GM19467 (cell line): ENCODE results near the gene SLC38A4.

Experiments used
- ATAC-seq: cut with Tn5 transposase; IDR thresholded peaks from one replicate; pipeline ENCODE4 v1.9.1; 2021; ENCODE audit warnings: mild to moderate bottlenecking, moderate library complexity; ENCODE audit not compliant: unreplicated experiment

SLC38A4 gene

DNA sequence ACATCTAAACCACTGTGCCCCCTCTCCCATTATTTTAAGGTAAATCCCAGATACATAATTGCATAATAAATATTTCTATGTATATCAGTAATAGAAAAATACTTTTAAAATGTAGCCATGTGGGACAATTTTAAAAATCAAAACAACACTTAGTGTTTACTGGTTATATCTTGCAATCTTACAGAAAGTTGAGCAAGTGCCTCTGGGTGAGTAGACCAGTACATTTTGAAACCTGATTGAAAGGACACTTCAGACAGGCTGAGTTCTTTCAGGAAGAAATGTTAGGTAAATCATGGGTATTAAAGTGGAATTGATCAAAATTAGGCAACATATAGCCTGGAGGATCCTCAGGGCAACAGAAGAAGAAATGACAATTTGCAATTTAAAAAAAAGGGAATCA, 7.2 kb downstream of the SLC38A4 start:
- no peak for ATAC-seq

DNA sequence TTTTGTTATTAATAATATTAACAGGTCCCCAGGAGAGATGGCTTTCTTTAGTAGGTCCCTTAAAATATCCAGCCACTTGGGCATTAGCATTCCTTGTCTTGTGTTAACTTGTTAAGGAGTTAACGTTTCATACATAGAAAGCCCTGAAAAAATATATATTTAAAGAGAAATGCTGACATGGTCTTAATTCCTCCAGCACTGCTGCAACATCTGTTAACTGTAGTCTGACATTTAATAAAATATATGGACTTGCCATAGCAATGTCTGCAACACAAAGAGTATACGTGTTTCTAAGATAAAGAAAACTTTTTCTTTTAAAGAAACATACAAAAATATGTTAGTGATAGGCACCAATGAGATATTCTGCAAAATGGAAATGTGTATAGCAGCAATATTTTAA, 10.0 kb downstream of the SLC38A4 start:
- ATAC-seq, result no peak

GRCh38 chr12:46814143-46814542, 11.7 kb downstream of the SLC38A4 start:
- ATAC-seq, result no peak

DNA sequence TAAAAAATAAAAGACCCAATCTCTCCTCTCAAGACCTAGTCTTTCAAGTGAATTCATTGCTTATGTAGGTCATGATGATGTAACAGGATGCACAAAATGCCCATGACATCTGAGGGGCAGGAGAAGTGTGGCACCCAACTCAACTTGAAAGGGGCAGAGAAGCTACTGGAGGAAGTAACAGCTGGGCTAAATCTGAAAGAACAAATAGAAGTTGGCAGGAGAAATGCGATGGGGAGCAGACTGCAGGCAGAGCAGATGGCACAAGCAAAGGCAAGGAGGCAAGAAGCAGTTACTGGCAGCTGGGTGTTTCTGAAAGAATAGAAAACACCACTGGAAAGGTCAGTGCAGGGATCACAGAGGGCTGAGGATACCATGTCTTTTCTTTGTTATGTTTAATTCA, 14.6 kb downstream of the SLC38A4 start:
- no peak for ATAC-seq

- no peak for ATAC-seq
Observed at GRCh38 chr12:46808955-46809697, 16.7 kb downstream of the SLC38A4 start.

- no peak for ATAC-seq
Observed at GRCh38 chr12:46808317-46808716, 17.5 kb downstream of the SLC38A4 start.

DNA sequence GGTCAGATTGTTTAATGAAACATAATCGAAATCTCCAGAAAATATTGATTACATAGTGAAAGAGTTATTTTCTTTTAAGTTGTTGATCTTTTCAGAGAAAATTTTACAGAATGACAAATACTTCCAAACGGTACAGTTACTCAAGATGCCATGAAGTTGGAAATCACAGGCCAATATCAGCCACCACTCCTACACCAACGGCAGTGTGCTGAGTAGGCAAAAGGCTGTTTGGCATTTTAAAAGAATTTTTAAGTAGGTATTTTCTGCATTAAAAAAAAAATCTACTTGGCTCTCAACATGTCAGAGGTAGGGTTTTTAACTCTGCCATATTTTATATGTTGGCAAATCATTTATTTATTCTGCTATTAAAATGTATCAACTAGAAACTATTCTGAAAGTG, 21.7 kb downstream of the SLC38A4 start:
- no peak for ATAC-seq

- no peak for ATAC-seq
Observed at GRCh38 chr12:46803517-46803916, 22.3 kb downstream of the SLC38A4 start.

DNA sequence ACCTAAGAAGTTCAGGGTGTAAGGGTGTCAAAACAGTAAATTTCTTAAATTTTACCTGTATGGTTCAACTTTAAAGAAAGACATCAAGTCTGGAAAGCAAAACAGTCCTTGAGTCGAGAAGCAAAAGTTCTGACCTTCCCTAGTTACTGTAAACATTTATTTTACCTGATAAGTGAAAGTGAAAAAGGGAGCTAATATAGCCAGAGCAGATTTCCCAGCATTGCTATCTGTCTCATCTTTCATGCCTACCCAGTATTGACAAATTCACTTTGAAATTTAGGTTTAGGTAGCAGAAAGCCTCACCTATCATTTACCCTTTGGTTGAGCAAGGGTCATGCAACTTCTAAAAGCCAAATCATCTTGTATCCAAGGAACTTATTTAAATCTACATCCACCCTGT, 24.5 kb downstream of the SLC38A4 start:
- no peak for ATAC-seq

GRCh38 chr12:46800160-46800559, 25.6 kb downstream of the SLC38A4 start:
- ATAC-seq, result no peak

- ATAC-seq, result no peak
Observed at GRCh38 chr12:46798648-46799047, 27.1 kb downstream of the SLC38A4 start.

DNA sequence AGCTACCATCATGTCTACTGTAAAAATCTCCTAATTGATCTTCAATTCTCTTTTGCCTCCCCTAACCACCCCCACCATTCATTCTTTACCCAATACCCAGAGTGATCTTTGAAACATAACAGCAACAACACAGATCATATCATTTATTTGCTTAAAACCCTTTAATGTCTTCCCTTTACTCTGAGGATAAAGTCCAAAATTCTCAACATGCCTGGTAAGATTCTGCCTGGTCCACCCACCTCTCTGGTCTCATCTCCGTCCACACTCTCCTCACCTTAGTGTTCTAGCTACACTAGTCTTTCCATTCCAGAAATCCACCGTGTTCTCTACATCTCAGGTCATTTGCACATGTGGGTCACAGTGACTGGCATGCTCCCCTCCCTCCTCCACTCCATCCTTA, 27.7 kb downstream of the SLC38A4 start:
- no peak for ATAC-seq

DNA sequence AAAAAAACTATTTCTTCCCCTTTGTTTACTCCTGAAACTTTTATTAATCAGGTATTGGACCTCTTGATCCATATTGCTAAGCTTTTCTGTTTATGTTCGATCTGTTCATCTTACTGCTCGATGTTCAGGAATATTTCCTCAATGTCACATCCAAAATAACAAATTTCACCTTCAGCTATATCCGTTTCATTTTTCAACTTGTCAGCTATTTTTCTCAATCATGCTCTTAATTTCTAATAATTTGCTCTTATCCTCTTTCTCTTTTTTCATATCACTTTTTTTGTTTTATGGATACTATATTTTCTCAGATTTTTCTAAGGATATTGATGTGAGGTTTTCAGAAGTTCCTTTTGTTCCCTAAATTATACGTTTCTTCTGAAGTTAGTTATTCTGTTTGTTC, 29.8 kb downstream of the SLC38A4 start:
- no peak for ATAC-seq

DNA sequence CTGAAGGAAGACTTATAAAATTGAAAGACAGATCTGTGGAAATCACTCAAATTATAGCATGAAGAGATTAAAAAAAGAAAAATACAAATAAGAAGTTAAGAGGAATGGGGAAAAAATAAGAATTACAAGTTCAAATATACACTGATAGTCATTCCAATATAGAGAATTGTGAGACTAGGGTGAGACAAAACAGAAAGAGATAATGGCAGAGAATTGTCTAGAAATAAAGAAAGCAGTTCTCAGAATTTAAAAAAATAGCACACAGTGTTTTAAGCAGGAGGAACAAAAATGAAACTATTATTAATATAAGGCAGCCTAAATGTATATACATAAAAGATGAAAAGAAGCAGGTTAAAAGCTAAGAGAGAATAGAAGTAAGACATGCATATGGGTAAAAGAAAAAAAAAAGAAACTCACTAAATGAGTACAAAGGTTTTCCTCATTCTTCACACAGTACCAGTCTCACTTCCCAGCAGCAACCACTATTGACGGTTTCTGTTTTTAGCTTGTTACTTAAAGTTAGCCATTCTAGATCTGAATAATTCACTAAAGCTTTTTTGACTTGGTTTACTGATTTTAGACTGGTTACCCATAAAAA, 31.1 kb downstream of the SLC38A4 start:
- peak; percentile 63 for ATAC-seq

GRCh38 chr12:46792925-46793324, 32.9 kb downstream of the SLC38A4 start:
- no peak for ATAC-seq

GRCh38 chr12:46790066-46790465, 35.7 kb downstream of the SLC38A4 start:
- no peak for ATAC-seq

DNA sequence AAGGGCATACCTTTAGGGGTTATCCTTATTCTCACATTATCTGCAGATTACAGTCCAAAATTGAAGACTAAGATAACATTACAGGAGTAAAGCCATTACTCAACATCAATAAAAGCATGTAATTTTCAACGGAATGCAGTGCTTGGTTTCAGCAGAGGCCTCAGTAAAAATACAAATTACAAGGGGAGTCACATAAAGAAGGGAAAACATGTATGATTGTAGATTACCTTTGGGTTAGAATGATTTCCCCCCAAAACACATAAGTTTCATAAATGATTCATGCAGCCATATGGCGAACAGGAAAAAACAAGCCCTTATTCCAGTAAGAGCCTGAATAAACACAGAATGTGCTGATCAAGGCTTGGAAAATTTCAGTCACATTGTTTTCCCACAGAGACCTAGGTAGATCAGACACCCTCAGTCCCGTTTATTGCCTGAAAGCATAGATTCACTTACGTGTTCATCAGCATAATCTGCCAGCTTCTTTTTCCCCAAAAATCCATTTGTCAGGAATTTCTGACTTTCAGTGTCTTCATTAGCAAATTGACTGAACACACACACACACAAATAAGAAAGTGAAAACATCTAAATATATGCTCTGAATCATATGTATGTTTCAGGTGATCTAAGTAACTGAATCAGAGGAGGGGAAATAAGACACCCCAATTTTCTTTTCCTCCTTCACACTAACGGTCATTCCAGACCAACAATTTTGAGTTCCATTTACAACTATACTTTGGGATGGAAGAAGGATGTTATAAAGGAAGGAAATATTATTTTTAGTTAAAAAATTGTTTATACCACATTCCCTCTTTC, 37.5 kb downstream of the SLC38A4 start:
- no peak for ATAC-seq

GRCh38 chr12:46787496-46788055, 38.2 kb downstream of the SLC38A4 start:
- no peak for ATAC-seq

GRCh38 chr12:46786774-46787173, 39.0 kb downstream of the SLC38A4 start:
- no peak for ATAC-seq

- ATAC-seq, result no peak
Observed at GRCh38 chr12:46785382-46785781, 40.4 kb downstream of the SLC38A4 start.

DNA sequence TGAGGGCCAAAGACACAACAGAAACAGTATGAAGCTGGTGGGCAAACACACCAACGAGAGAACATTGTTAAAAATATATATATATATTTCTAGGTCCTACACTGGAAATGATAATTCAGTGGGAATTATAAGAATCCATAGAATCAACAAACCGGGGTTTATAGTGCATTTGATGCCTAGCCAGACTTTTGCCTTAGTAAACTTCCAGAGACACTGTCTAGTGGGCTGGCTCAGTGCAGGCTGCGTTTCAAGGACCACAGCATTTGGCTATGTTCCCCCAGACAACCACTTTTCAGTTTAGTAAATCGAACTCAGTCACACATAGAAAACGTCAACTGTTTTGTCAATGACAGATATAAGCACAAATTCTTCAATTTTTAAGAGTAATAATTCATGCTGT, 41.9 kb downstream of the SLC38A4 start:
- ATAC-seq, result no peak

DNA sequence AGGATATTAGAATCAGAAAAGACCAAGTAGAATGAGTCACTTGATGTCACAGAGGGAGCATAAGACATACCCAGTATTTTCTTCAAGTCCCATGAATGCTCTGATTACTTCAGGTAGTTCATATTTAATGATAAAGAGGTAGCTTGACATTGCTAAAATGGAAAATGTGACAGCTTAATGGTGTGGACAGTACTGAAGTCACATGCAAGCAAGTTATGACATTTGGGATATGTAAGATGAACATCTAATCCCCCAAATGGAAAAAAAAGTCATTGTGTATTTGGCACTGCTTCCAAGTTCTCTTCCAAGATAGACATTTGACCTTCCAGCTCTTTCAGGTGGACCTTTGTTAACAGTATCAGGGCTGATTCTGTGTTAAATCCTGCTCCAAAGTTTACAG, 45.9 kb downstream of the SLC38A4 start:
- ATAC-seq, result no peak
